GM12892 (cell line): ENCODE data around the gene OBP2A.

Experiments used
- POLR2A ChIP-seq: IDR thresholded peaks from 2 replicates; pipeline ENCODE4 v1.6.1; 2011; ENCODE audit warnings: low read depth, low read length, control low read depth
- POLR2AphosphoS5 ChIP-seq: IDR thresholded peaks from 2 replicates; pipeline ENCODE4 v1.6.1; 2011; ENCODE audit warnings: low read depth, low read length, control low read depth
- TAF1 ChIP-seq: IDR thresholded peaks from 2 replicates; pipeline ENCODE4 v1.6.1; 2011; ENCODE audit warnings: low read depth, mild to moderate bottlenecking, control low read depth, low read length, borderline replicate concordance

- TF ChIP-seq TAF1 (no peak), POLR2A (no peak), POLR2AphosphoS5 (no peak)
These were observed 21.6 kb upstream of the OBP2A start for GRCh38 chr9:135524130-135524861.
